ENCODE results near the gene RPS6KA2.

RPS6KA2 gene

GRCh38 chr6:166459272-166459671 lies 167.8 kb downstream of the RPS6KA2 start:
- Histone ChIP-seq H3K23ac (ENCODE audit: low read length) (no peak overlapping the region), H3K27ac (ENCODE audit: low read depth, low read length) (no peak overlapping the region), H3K4me1 (ENCODE audit: control insufficient read depth in 1 of 2, insufficient read depth in 2 of 2, low read length in 2 of 2) (peaks cover 3 to 5% of the 10 kb centered on the region in 2 experiments), H3K79me2 (ENCODE audit: control insufficient read depth, insufficient read depth, low read length, poor library complexity) (no peaks in the 10 kb centered on the region), H3K18ac (ENCODE audit: low read length) (no peak overlapping the region), H4K12ac (ENCODE audit: low read depth, low read length) (no peak overlapping the region), H3K36me3 (ENCODE audit: control insufficient read depth in 1 of 2, insufficient read depth in 2 of 2, low read length in 2 of 2) (peaks cover 5 to 8% of the 10 kb centered on the region in 2 experiments), H2AFZ (ENCODE audit: insufficient read depth, low read length, poor library complexity) (no peak overlapping the region), H2BK120ac (ENCODE audit: insufficient read depth, low read length, poor library complexity) (no peak overlapping the region), H3K4me3 (ENCODE audit: low read depth, low read length) (no peak overlapping the region), H2AK5ac (ENCODE audit: low read length) (no peak overlapping the region), H3K14ac (ENCODE audit: low read length) (no peak overlapping the region), H3K9me3 (ENCODE audit: insufficient read depth, low read depth, low read length) (no peaks in the 10 kb centered on the region), H4K8ac (ENCODE audit: low read depth, low read length) (no peak overlapping the region), H3K9ac (ENCODE audit: low read length) (no peak overlapping the region), H3K79me1 (ENCODE audit: low read length) (no peaks in the 10 kb centered on the region), H2BK12ac (ENCODE audit: low read length) (no peak overlapping the region), H3K4ac (ENCODE audit: low read depth, low read length) (no peak overlapping the region), H2BK5ac (ENCODE audit: low read depth, low read length, poor library complexity) (no peak overlapping the region), H3K27me3 (ENCODE audit: insufficient read depth, low read length) (no peaks in the 10 kb centered on the region), H4K91ac (ENCODE audit: low read depth, low read length) (no peak overlapping the region), H3K4me2 (ENCODE audit: low read length) (no peak overlapping the region)
- WGBS (ENCODE audit: extremely low coverage, insufficient coverage, insufficient read length) = no CpG with 5 or more reads among the region's 8 CpGs
- DNase-seq = no peak

DNA sequence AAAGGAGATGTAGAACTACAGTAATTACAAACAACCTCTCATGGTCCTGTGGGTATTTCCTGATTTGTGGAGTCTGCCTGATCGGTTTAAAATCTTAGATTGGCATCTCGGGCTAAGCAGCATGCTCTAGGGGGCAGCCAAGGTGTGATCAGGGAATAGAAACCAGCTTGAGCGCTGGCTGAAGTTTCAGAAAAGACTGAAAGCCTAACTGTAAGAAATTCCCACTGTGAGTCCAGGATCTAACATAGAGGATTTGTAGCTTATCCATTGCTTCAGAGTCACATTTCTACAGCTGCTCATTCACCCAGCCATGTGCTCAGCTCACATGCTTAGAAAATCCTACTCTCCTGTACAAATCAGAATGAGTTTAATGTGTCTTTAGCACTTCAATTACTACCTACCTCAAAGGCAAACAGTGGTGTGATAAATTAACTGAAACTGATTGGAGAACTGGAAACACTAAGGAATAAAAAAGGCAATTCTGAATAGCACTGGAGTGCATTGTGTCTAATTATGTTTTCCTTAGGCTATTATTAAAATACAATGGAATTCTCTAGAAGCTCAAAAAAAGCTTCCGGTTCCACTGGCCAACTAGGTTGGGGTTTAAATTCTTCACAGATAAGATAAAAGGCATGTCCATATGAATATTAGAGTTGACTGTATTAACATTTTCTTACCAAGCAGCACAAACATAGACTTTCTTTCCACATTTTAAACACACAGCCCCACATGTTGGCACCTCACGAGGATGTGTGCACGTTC lies 170.5 kb downstream of the RPS6KA2 start:
- no peak overlapping the region for H3K4ac ChIP-seq (ENCODE audit: low read depth, low read length)
- H3K18ac ChIP-seq (ENCODE audit: low read length) = no peak overlapping the region
- H4K91ac ChIP-seq (ENCODE audit: low read depth, low read length) = no peak overlapping the region
- no peak overlapping the region for H2BK5ac ChIP-seq (ENCODE audit: low read depth, low read length, poor library complexity)
- H4K8ac ChIP-seq (ENCODE audit: low read depth, low read length) = no peak overlapping the region
- H3K4me3 ChIP-seq (ENCODE audit: low read depth, low read length) = no peak overlapping the region
- peaks cover 3 to 5% of the 10 kb centered on the region in 2 experiments for H3K4me1 ChIP-seq (ENCODE audit: control insufficient read depth in 1 of 2, insufficient read depth in 2 of 2, low read length in 2 of 2)
- H3K9me3 ChIP-seq (ENCODE audit: insufficient read depth, low read depth, low read length) = no peaks in the 10 kb centered on the region
- H3K23ac ChIP-seq (ENCODE audit: low read length) = no peak overlapping the region
- no peak for DNase-seq
- no peak overlapping the region for H4K12ac ChIP-seq (ENCODE audit: low read depth, low read length)
- no peaks in the 10 kb centered on the region for H3K27me3 ChIP-seq (ENCODE audit: insufficient read depth, low read length)
- no peaks in the 10 kb centered on the region for H3K79me1 ChIP-seq (ENCODE audit: low read length)
- H3K9ac ChIP-seq (ENCODE audit: low read length) = no peak overlapping the region
- no peak overlapping the region for H2BK12ac ChIP-seq (ENCODE audit: low read length)
- H3K14ac ChIP-seq (ENCODE audit: low read length) = no peak overlapping the region
- no peak overlapping the region for H3K27ac ChIP-seq (ENCODE audit: low read depth, low read length)
- no peak overlapping the region for H2AFZ ChIP-seq (ENCODE audit: insufficient read depth, low read length, poor library complexity)
- WGBS (ENCODE audit: extremely low coverage, insufficient coverage, insufficient read length) = no CpG with 5 or more reads among the region's 6 CpGs
- H3K4me2 ChIP-seq (ENCODE audit: low read length) = no peak overlapping the region
- H2BK120ac ChIP-seq (ENCODE audit: insufficient read depth, low read length, poor library complexity) = no peak overlapping the region
- H2AK5ac ChIP-seq (ENCODE audit: low read length) = no peak overlapping the region
- peaks cover 5% of the 10 kb centered on the region in 2 experiments for H3K36me3 ChIP-seq (ENCODE audit: control insufficient read depth in 1 of 2, insufficient read depth in 2 of 2, low read length in 2 of 2)
- H3K79me2 ChIP-seq (ENCODE audit: control insufficient read depth, insufficient read depth, low read length, poor library complexity) = no peaks in the 10 kb centered on the region

GRCh38 chr6:166454692-166455515 lies 172.1 kb downstream of the RPS6KA2 start:
- Histone ChIP-seq H3K14ac (ENCODE audit: low read length) (no peak overlapping the region), H3K4me3 (ENCODE audit: low read depth, low read length) (no peak overlapping the region), H3K4me1 (ENCODE audit: control insufficient read depth in 1 of 2, insufficient read depth in 2 of 2, low read length in 2 of 2) (no peaks in the 10 kb centered on the region), H2BK120ac (ENCODE audit: insufficient read depth, low read length, poor library complexity) (no peak overlapping the region), H3K23ac (ENCODE audit: low read length) (no peak overlapping the region), H4K12ac (ENCODE audit: low read depth, low read length) (no peak overlapping the region), H4K91ac (ENCODE audit: low read depth, low read length) (no peak overlapping the region), H2AFZ (ENCODE audit: insufficient read depth, low read length, poor library complexity) (no peak overlapping the region), H3K27ac (ENCODE audit: low read depth, low read length) (no peak overlapping the region), H2AK5ac (ENCODE audit: low read length) (no peak overlapping the region), H3K36me3 (ENCODE audit: control insufficient read depth in 1 of 2, insufficient read depth in 2 of 2, low read length in 2 of 2) (peaks cover 5 to 11% of the 10 kb centered on the region in 2 experiments), H3K18ac (ENCODE audit: low read length) (no peak overlapping the region), H3K79me2 (ENCODE audit: control insufficient read depth, insufficient read depth, low read length, poor library complexity) (no peaks in the 10 kb centered on the region), H3K4ac (ENCODE audit: low read depth, low read length) (no peak overlapping the region), H2BK12ac (ENCODE audit: low read length) (no peak overlapping the region), H3K79me1 (ENCODE audit: low read length) (no peaks in the 10 kb centered on the region), H3K9me3 (ENCODE audit: insufficient read depth, low read depth, low read length) (peaks cover 2% of the 10 kb centered on the region), H4K8ac (ENCODE audit: low read depth, low read length) (no peak overlapping the region), H3K4me2 (ENCODE audit: low read length) (no peak overlapping the region), H3K9ac (ENCODE audit: low read length) (no peak overlapping the region), H3K27me3 (ENCODE audit: insufficient read depth, low read length) (no peaks in the 10 kb centered on the region), H2BK5ac (ENCODE audit: low read depth, low read length, poor library complexity) (no peak overlapping the region)
- no CpG with 5 or more reads among the region's 25 CpGs for WGBS (ENCODE audit: extremely low coverage, insufficient coverage, insufficient read length)
- DNase-seq = no peak

DNA sequence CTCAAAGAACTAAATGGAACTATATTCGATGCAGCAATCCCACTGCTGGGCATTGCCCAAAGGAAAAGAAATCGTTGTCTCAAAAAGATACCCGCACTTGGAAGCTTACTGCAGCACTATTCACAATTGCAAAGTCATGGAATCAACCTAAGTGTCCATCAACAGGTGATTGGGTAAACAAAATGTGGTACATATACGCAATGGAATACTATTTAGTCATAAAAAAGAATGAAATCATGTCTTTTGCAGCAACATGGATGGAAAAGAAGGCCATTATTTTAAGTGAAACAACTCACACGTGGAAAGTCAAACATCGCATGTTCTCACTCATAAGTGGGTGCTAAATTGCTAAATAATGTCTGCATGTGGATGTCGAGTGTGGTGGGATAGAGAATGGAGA lies 173.4 kb downstream of the RPS6KA2 start:
- no peak overlapping the region for H2BK120ac ChIP-seq (ENCODE audit: insufficient read depth, low read length, poor library complexity)

More for the DNA sequence above, 173.4 kb downstream of the RPS6KA2 start:
- Histone ChIP-seq H3K27me3 (ENCODE audit: insufficient read depth, low read length) (no peaks in the 10 kb centered on the region), H4K12ac (ENCODE audit: low read depth, low read length) (no peak overlapping the region), H3K9ac (ENCODE audit: low read length) (no peak overlapping the region), H2AK5ac (ENCODE audit: low read length) (no peak overlapping the region), H3K9me3 (ENCODE audit: insufficient read depth, low read depth, low read length) (peaks cover 8% of the 10 kb centered on the region), H3K4me3 (ENCODE audit: low read depth, low read length) (no peak overlapping the region), H3K18ac (ENCODE audit: low read length) (no peak overlapping the region), H4K8ac (ENCODE audit: low read depth, low read length) (no peak overlapping the region), H3K4me1 (ENCODE audit: control insufficient read depth in 1 of 2, insufficient read depth in 2 of 2, low read length in 2 of 2) (no peaks in the 10 kb centered on the region), H3K23ac (ENCODE audit: low read length) (no peak overlapping the region), H4K91ac (ENCODE audit: low read depth, low read length) (no peak overlapping the region), H3K36me3 (ENCODE audit: control insufficient read depth in 1 of 2, insufficient read depth in 2 of 2, low read length in 2 of 2) (peaks cover 5 to 13% of the 10 kb centered on the region in 2 experiments), H3K79me1 (ENCODE audit: low read length) (no peaks in the 10 kb centered on the region), H3K4me2 (ENCODE audit: low read length) (no peak overlapping the region), H2BK5ac (ENCODE audit: low read depth, low read length, poor library complexity) (no peak overlapping the region), H3K14ac (ENCODE audit: low read length) (no peak overlapping the region), H2AFZ (ENCODE audit: insufficient read depth, low read length, poor library complexity) (no peak overlapping the region), H3K4ac (ENCODE audit: low read depth, low read length) (no peak overlapping the region), H3K27ac (ENCODE audit: low read depth, low read length) (no peak overlapping the region), H2BK12ac (ENCODE audit: low read length) (no peak overlapping the region), H3K79me2 (ENCODE audit: control insufficient read depth, insufficient read depth, low read length, poor library complexity) (no peaks in the 10 kb centered on the region)
- WGBS (ENCODE audit: extremely low coverage, insufficient coverage, insufficient read length) = no CpG with 5 or more reads among the region's 7 CpGs
- DNase-seq = no peak
